ENCODE results near the gene KLHL6. TPM values are rescaled to one million over a fixed set of nuclear protein-coding genes. Genes with fewer than 3 reads are reported as not detected.

Gene KLHL6
- total and polyA plus RNA-seq, 8 donors, result 0.58 to 5.7 (median 1.5) TPM

- no peak for TF ChIP-seq EP300 (IDR thresholded peaks at IDR 0.05)
- TF ChIP-seq POLR2AphosphoS5 (IDR thresholded peaks at IDR 0.05), result no peak
- no peak for TF ChIP-seq POLR2A (IDR thresholded peaks at IDR 0.05)
- TF ChIP-seq CTCF (IDR thresholded peaks at IDR 0.05), result no peak
- H3K9me3 ChIP-seq, result peaks cover 0 to 3% (median 0%) of the 10 kb centered on the region in 4 donors
- no peaks in the 10 kb centered on the region for H3K27me3 ChIP-seq
- intact Hi-C loops (cut with DNase I; ENCODE audit: low total_unique reads), result no loop called here
- peaks cover 0 to 26% (median 22%) of the 10 kb centered on the region in 4 donors for H3K36me3 ChIP-seq
- H3K27ac ChIP-seq, result peak overlapping the region in 1 of 5 donors; percentile 0
- WGBS, 5 donors, result 17 to 39% (median 32%) methylated on average over 4 of the region's 4 CpGs
- peaks cover 8 to 30% (median 15%) of the 10 kb centered on the region in 4 donors for H3K4me1 ChIP-seq
- DNase-seq, result peak in 1 of 2 donors; percentile 54
- H3K4me3 ChIP-seq, result no peak overlapping the region
Observed at GRCh38 chr3:183449391-183449790, 106.1 kb downstream of the KLHL6 start.

- peaks cover 0 to 17% (median 14%) of the 10 kb centered on the region in 4 donors for H3K36me3 ChIP-seq
- H3K4me3 ChIP-seq, result peak overlapping the region; percentile 61 to 87 (median 70)
- peaks cover 8 to 30% (median 15%) of the 10 kb centered on the region in 4 donors for H3K4me1 ChIP-seq
- no peaks in the 10 kb centered on the region for H3K27me3 ChIP-seq
- 42 to 57% (median 50%) methylated on average over 3 of the region's 3 CpGs for WGBS, 5 donors
- DNase-seq, result no peak
- H3K9me3 ChIP-seq, result peaks cover 0 to 12% (median 3%) of the 10 kb centered on the region in 4 donors
- TF ChIP-seq POLR2AphosphoS5 (IDR thresholded peaks at IDR 0.05) (no peak), POLR2A (IDR thresholded peaks at IDR 0.05) (no peak), CTCF (IDR thresholded peaks at IDR 0.05) (no peak)
- intact Hi-C loops (cut with DNase I; ENCODE audit: low total_unique reads), result no loop called here
- H3K27ac ChIP-seq, result peak overlapping the region in 1 of 5 donors; percentile 82
Observed at GRCh38 chr3:183448369-183449128, 107.0 kb downstream of the KLHL6 start.

- Histone ChIP-seq H3K9me3 (peaks cover 0 to 20% (median 6%) of the 10 kb centered on the region in 4 donors), H3K4me3 (peak overlapping the region; percentile 61 to 87 (median 70)), H3K27ac (peak overlapping the region; percentile 47 to 82 (median 75)), H3K4me1 (peaks cover 8 to 30% (median 15%) of the 10 kb centered on the region in 4 donors), H3K36me3 (peaks cover 0 to 6% (median 6%) of the 10 kb centered on the region in 4 donors), H3K27me3 (no peaks in the 10 kb centered on the region)
- TF ChIP-seq CTCF (IDR thresholded peaks at IDR 0.05) (no peak), POLR2AphosphoS5 (IDR thresholded peaks at IDR 0.05) (peak in 2 of 3 donors; percentile 66 to 68)
- intact Hi-C loops (cut with DNase I; ENCODE audit: low total_unique reads), result no loop called here
- 0 to 1% (median 0%) methylated on average over 47 to 54 of the region's 54 CpGs for WGBS, 5 donors
- DNase-seq, result peak; percentile 82 to 97
Observed at GRCh38 chr3:183447206-183448001, 108.1 kb downstream of the KLHL6 start.

GRCh38 chr3:183446838-183447205 lies 108.7 kb downstream of the KLHL6 start:
- WGBS, 5 donors, result 93 to 99% (median 96%) methylated on average over 2 of the region's 2 CpGs
- H3K9me3 ChIP-seq, result peaks cover 0 to 20% (median 6%) of the 10 kb centered on the region in 4 donors
- no peak for TF ChIP-seq EP300 (IDR thresholded peaks at IDR 0.05)
- peak overlapping the region; percentile 61 to 87 (median 70) for H3K4me3 ChIP-seq
- DNase-seq, result no peak
- H3K27ac ChIP-seq, result peak overlapping the region in 4 of 5 donors; percentile 61 to 82 (median 76)
- no peaks in the 10 kb centered on the region for H3K27me3 ChIP-seq
- H3K4me1 ChIP-seq, result peaks cover 8 to 30% (median 15%) of the 10 kb centered on the region in 4 donors
- intact Hi-C loops (cut with DNase I; ENCODE audit: low total_unique reads), result no loop called here
- peaks cover 0 to under 1% (median 0%) of the 10 kb centered on the region in 4 donors for H3K36me3 ChIP-seq

Data from stomach (tissue), 9 donors.